Measurements from ENCODE around the gene NUBP1. TPM values are rescaled to one million over a fixed set of nuclear protein-coding genes. Genes with fewer than 3 reads are reported as not detected.

NUBP1 gene
- total RNA-seq, 1 donor from 2014 or later = 33.4 TPM

- H3K9ac ChIP-seq (ENCODE audit: low read depth in 1 of 3, low read length in 3 of 3) = no peak overlapping the region
- H3K4me1 ChIP-seq (ENCODE audit: control insufficient read depth in 3 of 3, insufficient read depth in 3 of 3, low read length in 3 of 3) = no peaks in the 10 kb centered on the region
- no peaks in the 10 kb centered on the region for H3K9me3 ChIP-seq (ENCODE audit: control insufficient read depth in 3 of 3, low read length in 3 of 3)
- H3K36me3 ChIP-seq (ENCODE audit: control insufficient read depth in 3 of 3, insufficient read depth in 3 of 3, low read length in 3 of 3) = no peaks in the 10 kb centered on the region
- H3K27ac ChIP-seq (ENCODE audit: low read depth, low read length) = no peak overlapping the region
- H3K27me3 ChIP-seq (ENCODE audit: control insufficient read depth in 3 of 3, insufficient read depth in 3 of 3, low read length in 3 of 3) = no peaks in the 10 kb centered on the region
- no peak overlapping the region for H3K4me3 ChIP-seq (ENCODE audit: low read length in 3 of 3)
Observed at GRCh38 chr16:10817514-10817913, 73.9 kb downstream of the NUBP1 start.

GRCh38 chr16:10817963-10818941 is 74.6 kb downstream of the NUBP1 start, which contains the start of gene TVP23A:
Gene TVP23A, minus strand, starts transcription at chr16:10818794. Its CDS starts 301 bp downstream, at chr16:10818493.
- Histone ChIP-seq H3K9me3 (ENCODE audit: control insufficient read depth in 3 of 3, low read length in 3 of 3) (no peaks in the 10 kb centered on the region), H3K27ac (ENCODE audit: low read depth, low read length) (no peak within 1 kb of the TSS), H3K4me1 (ENCODE audit: control insufficient read depth in 3 of 3, insufficient read depth in 3 of 3, low read length in 3 of 3) (peaks cover 0 to 3% (median 0%) of the 10 kb centered on the region in 3 donors), H3K9ac (ENCODE audit: low read depth in 1 of 3, low read length in 3 of 3) (no peak within 1 kb of the TSS), H3K4me3 (ENCODE audit: low read length in 3 of 3) (no peak within 1 kb of the TSS), H3K36me3 (ENCODE audit: control insufficient read depth in 3 of 3, insufficient read depth in 3 of 3, low read length in 3 of 3) (no peaks in the 10 kb centered on the region), H3K27me3 (ENCODE audit: control insufficient read depth in 3 of 3, insufficient read depth in 3 of 3, low read length in 3 of 3) (no peaks in the 10 kb centered on the region)

Small RNA genes lying within 50 kb of the gene (small RNA-seq; reads per million reads assigned to genes)
- gene MTND4LP24 (not detected), gene MTND6P33 (not detected)

Other genes starting within 250 kb of the NUBP1 start
- gene EMP2, start 163.2 kb upstream of the NUBP1 start, total RNA-seq = 42.8 TPM
- not detected for gene TEKT5, start 48.9 kb upstream of the NUBP1 start, total RNA-seq
- gene TVP23A, start 75.0 kb downstream of the NUBP1 start, total RNA-seq = 2.6 TPM
- 1.0 TPM for gene CIITA, start 133.4 kb downstream of the NUBP1 start, total RNA-seq
- 42.8 TPM for gene DEXI, start 198.6 kb downstream of the NUBP1 start, total RNA-seq
- gene CLEC16A, start 200.7 kb downstream of the NUBP1 start, total RNA-seq = 14.6 TPM

Data from skeletal muscle tissue (tissue), 5 donors.